ENCODE results near the gene ZNF790. TPM values are rescaled to one million over a fixed set of nuclear protein-coding genes. Genes with fewer than 3 reads are reported as not detected.
A peak's percentile ranks its signal among the peaks of the same experiment; 100 is the strongest.

ZNF790 gene
- polyA plus RNA-seq, 12 donors: 6.0 to 10.1 (median 8.0) TPM; not detected in 2

GRCh38 chr19:36773223-36773579, 65.0 kb downstream of the ZNF790 start:
- DNase-seq: no peak

- DNase-seq: peak; percentile 95
Measured at GRCh38 chr19:36772311-36773222, 65.6 kb downstream of the ZNF790 start, which contains the start of gene ZNF850. Gene ZNF850, minus strand, starts transcription at chr19:36772807. Its CDS starts 10,201 bp downstream, at chr19:36762606.

GRCh38 chr19:36771261-36772231, 66.6 kb downstream of the ZNF790 start:
- peak; percentile 67 for DNase-seq

Other genes with a start within 250 kb of the ZNF790 start
- gene ZNF382, start 233.1 kb downstream of the ZNF790 start, polyA plus RNA-seq (ENCODE audit: insufficient read length in 12 of 12): 10 to 100 TPM in 5 of 12 donors, 1 to 10 TPM in 6, not detected in 1; 5.6 to 13.9 (median 9.7) TPM
- 10 to 100 TPM in 5 of 12 donors, 1 to 10 TPM in 6, not detected in 1; 5.5 to 16.2 (median 9.3) TPM for gene ZNF461, start 171.6 kb downstream of the ZNF790 start, polyA plus RNA-seq (ENCODE audit: insufficient read length in 12 of 12)
- 10 to 100 TPM in 2 of 12 donors, 1 to 10 TPM in 8, not detected in 2; 6.4 to 11.3 (median 8.9) TPM for gene ZNF567, start 150.8 kb downstream of the ZNF790 start, polyA plus RNA-seq (ENCODE audit: insufficient read length in 12 of 12)
- gene ZNF850, start 65.6 kb downstream of the ZNF790 start, polyA plus RNA-seq (ENCODE audit: insufficient read length in 12 of 12): 1 to 10 TPM in 11 of 12 donors, not detected in 1; 1.0 to 2.7 (median 1.7) TPM
- gene ZNF345, start 12.5 kb upstream of the ZNF790 start, polyA plus RNA-seq (ENCODE audit: insufficient read length in 12 of 12): 10 to 100 TPM in 3 of 12 donors, 1 to 10 TPM in 8, not detected in 1; 5.4 to 27.9 (median 8.9) TPM
- gene ZNF829, start 77.9 kb upstream of the ZNF790 start, polyA plus RNA-seq (ENCODE audit: insufficient read length in 12 of 12): 1 to 10 TPM in 11 of 12 donors, not detected in 1; 4.0 to 6.9 (median 4.7) TPM
- 10 to 100 TPM in 11 of 12 donors, not detected in 1; 23.1 to 56.4 (median 43.1) TPM for gene ZNF568, start 77.9 kb upstream of the ZNF790 start, polyA plus RNA-seq (ENCODE audit: insufficient read length in 12 of 12)
- 10 to 100 TPM in 11 of 12 donors, not detected in 1; 10.2 to 16.8 (median 14.3) TPM for gene ZNF420, start 240.0 kb upstream of the ZNF790 start, polyA plus RNA-seq (ENCODE audit: insufficient read length in 12 of 12)